RPMI8226 (cell line): ENCODE measurements around the gene ADAP2.
"Not testable (repeated sequence)": the region's sequence is repeated elsewhere in the genome, so short reads cannot be mapped to it uniquely, and the experiment has no call there.

Experiments used
- DNase-seq: peaks from one replicate; pipeline ENCODE4 v3.0.0-alpha.2; 2015

The ADAP2 gene

GRCh38 chr17:30921544-30922196 is at the start of gene ADAP2:
ADAP2 (plus strand) TSS chr17:30921945; CDS start chr17:30922015, 70 bp downstream.
- peak; percentile 73 for DNase-seq

- no peak for DNase-seq
These were observed 35.6 kb upstream of the ADAP2 start for GRCh38 chr17:30886187-30886586.

GRCh38 chr17:30894236-30894635 is 27.5 kb upstream of the ADAP2 start:
- no peak for DNase-seq

- no peak for DNase-seq
These were observed 24.4 kb upstream of the ADAP2 start for GRCh38 chr17:30897311-30897710.

GRCh38 chr17:30905742-30906100 is 16.0 kb upstream of the ADAP2 start:
- peak; percentile 15 for DNase-seq

- peak; percentile 92 for DNase-seq
These were observed 15.4 kb upstream of the ADAP2 start, which contains the start of gene TEFM for GRCh38 chr17:30906101-30906911. TEFM (minus strand) TSS chr17:30906238; CDS start chr17:30906198, 40 bp downstream.

- peak; percentile 63 for DNase-seq
These were observed 12.9 kb upstream of the ADAP2 start for GRCh38 chr17:30908717-30909420.

GRCh38 chr17:30910151-30910550 is 11.6 kb upstream of the ADAP2 start:
- DNase-seq: not testable (repeated sequence)

GRCh38 chr17:30913955-30914354 is 7.8 kb upstream of the ADAP2 start:
- DNase-seq: no peak

GRCh38 chr17:30915833-30916611 is 5.7 kb upstream of the ADAP2 start:
- DNase-seq: no peak

GRCh38 chr17:30917050-30917449 is 4.7 kb upstream of the ADAP2 start:
- DNase-seq: no peak

GRCh38 chr17:30920282-30920681 is 1.5 kb upstream of the ADAP2 start:
- DNase-seq: no peak

GRCh38 chr17:30920683-30921543 is 832 bp upstream of the ADAP2 start:
- peak; percentile 56 for DNase-seq

GRCh38 chr17:30922235-30923030 is 688 bp downstream of the ADAP2 start:
- peak; percentile 49 for DNase-seq

GRCh38 chr17:30924341-30924740 is 2.6 kb downstream of the ADAP2 start:
- DNase-seq: no peak

- DNase-seq: no peak
These were observed 4.8 kb downstream of the ADAP2 start for GRCh38 chr17:30926516-30926915.

- DNase-seq: no peak
These were observed 6.0 kb downstream of the ADAP2 start for GRCh38 chr17:30927756-30928155.

GRCh38 chr17:30928584-30928983 is 6.8 kb downstream of the ADAP2 start:
- DNase-seq: no peak

- no peak for DNase-seq
These were observed 7.4 kb downstream of the ADAP2 start for GRCh38 chr17:30929081-30929633.

GRCh38 chr17:30929861-30930260 is 8.1 kb downstream of the ADAP2 start:
- DNase-seq: not testable (repeated sequence)

- DNase-seq: no peak
These were observed 8.8 kb downstream of the ADAP2 start for GRCh38 chr17:30930495-30930894.
